ENCODE measurements around the gene USE1. TPM values are rescaled to one million over a fixed set of nuclear protein-coding genes. Genes with fewer than 3 reads are reported as not detected.
A peak's percentile ranks its signal among the peaks of the same experiment; 100 is the strongest.

The USE1 gene
- total and polyA plus RNA-seq, 9 of the 15 experiments (the other 6 are each of a cell fraction or from before 2014, with no cell fraction given), result 17.3 to 52.4 (median 34.0) TPM

DNA sequence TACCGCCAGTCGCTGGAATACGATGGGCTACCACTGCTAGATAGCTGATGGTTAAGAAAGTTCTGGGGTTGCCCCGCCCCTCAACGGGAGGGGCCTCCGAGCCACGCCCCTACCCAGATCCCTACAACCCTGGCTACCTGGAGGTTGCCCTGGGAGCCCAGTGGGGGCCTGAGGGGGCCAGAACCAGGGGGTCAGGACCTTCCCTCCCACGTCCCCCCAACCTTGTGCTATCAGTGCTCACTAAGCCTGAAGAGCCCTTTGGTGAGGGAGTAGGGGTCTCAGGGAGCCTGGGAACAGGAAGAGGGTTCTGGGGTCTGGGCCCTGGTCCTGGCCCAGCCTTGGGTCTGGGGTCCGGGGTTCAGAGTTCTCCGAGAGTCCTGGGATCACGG lies 19.7 kb downstream of the USE1 start (continued):
- TF ChIP-seq, protein P1, sequence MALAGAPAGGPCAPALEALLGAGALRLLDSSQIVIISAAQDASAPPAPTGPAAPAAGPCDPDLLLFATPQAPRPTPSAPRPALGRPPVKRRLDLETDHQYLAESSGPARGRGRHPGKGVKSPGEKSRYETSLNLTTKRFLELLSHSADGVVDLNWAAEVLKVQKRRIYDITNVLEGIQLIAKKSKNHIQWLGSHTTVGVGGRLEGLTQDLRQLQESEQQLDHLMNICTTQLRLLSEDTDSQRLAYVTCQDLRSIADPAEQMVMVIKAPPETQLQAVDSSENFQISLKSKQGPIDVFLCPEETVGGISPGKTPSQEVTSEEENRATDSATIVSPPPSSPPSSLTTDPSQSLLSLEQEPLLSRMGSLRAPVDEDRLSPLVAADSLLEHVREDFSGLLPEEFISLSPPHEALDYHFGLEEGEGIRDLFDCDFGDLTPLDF (CRISPR knock-in tag; IDR thresholded peaks at IDR 0.05), result no peak
- TF ChIP-seq DDX20 (tag; IDR thresholded peaks at IDR 0.05; ENCODE audit: low read depth) (no peak), IRF2 (CRISPR knock-in tag; IDR thresholded peaks at IDR 0.05) (no peak), FOXP1 (CRISPR knock-in tag; IDR thresholded peaks at IDR 0.05) (no peak; the same call in 1 of the 2 replicates), FOXK2 (conservative IDR thresholded peaks at IDR 0.05 in 1 of 2, IDR thresholded peaks at IDR 0.05 in 1 of 2; ENCODE audit: low read depth in 2 of 2) (no peak), MAZ (CRISPR knock-in tag; conservative IDR thresholded peaks at IDR 0.05 in 1 of 2, IDR thresholded peaks at IDR 0.05 in 1 of 2) (peak in 1 of 2 experiments; percentile 66; a peak in 1 of 4 replicates), TBP (optimal IDR thresholded peaks at IDR 0.05; ENCODE audit: low read depth, low read length) (peak; percentile 26), POLR2AphosphoS5 (IDR thresholded peaks at IDR 0.05; ENCODE audit: control insufficient read depth, insufficient read depth, low read depth, low read length) (peak; percentile 38), ZNF695 (CRISPR knock-in tag; IDR thresholded peaks at IDR 0.05) (no peak), ARID1B (IDR thresholded peaks at IDR 0.05) (no peak), SIN3B (IDR thresholded peaks at IDR 0.05; ENCODE audit: low read depth) (no peak), KLF10 (CRISPR knock-in tag; IDR thresholded peaks at IDR 0.05) (no peak), NR3C1 (CRISPR knock-in tag; IDR thresholded peaks at IDR 0.05) (no peak), SREBF1 (IDR thresholded peaks at IDR 0.05; ENCODE audit: borderline replicate concordance, low read depth, low read length) (no peak), KAT2B (IDR thresholded peaks at IDR 0.05; ENCODE audit: low read depth, low read length) (no peak)
- TF ChIP-seq, protein P2, sequence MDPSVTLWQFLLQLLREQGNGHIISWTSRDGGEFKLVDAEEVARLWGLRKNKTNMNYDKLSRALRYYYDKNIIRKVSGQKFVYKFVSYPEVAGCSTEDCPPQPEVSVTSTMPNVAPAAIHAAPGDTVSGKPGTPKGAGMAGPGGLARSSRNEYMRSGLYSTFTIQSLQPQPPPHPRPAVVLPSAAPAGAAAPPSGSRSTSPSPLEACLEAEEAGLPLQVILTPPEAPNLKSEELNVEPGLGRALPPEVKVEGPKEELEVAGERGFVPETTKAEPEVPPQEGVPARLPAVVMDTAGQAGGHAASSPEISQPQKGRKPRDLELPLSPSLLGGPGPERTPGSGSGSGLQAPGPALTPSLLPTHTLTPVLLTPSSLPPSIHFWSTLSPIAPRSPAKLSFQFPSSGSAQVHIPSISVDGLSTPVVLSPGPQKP (CRISPR knock-in tag; IDR thresholded peaks at IDR 0.05), result no peak
- TF ChIP-seq, protein P3, sequence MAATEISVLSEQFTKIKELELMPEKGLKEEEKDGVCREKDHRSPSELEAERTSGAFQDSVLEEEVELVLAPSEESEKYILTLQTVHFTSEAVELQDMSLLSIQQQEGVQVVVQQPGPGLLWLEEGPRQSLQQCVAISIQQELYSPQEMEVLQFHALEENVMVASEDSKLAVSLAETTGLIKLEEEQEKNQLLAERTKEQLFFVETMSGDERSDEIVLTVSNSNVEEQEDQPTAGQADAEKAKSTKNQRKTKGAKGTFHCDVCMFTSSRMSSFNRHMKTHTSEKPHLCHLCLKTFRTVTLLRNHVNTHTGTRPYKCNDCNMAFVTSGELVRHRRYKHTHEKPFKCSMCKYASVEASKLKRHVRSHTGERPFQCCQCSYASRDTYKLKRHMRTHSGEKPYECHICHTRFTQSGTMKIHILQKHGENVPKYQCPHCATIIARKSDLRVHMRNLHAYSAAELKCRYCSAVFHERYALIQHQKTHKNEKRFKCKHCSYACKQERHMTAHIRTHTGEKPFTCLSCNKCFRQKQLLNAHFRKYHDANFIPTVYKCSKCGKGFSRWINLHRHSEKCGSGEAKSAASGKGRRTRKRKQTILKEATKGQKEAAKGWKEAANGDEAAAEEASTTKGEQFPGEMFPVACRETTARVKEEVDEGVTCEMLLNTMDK (IDR thresholded peaks at IDR 0.05; ENCODE audit: borderline replicate concordance, insufficient read depth, low read depth, low read length, poor library complexity, severe bottlenecking), result no peak
- TF ChIP-seq, protein P4, sequence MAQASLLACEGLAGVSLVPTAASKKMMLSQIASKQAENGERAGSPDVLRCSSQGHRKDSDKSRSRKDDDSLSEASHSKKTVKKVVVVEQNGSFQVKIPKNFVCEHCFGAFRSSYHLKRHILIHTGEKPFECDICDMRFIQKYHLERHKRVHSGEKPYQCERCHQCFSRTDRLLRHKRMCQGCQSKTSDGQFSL (CRISPR knock-in tag; IDR thresholded peaks at IDR 0.05), result no peak
- TF ChIP-seq, protein P4 (tag; IDR thresholded peaks at IDR 0.05), result no peak
- TF ChIP-seq, protein P5, sequence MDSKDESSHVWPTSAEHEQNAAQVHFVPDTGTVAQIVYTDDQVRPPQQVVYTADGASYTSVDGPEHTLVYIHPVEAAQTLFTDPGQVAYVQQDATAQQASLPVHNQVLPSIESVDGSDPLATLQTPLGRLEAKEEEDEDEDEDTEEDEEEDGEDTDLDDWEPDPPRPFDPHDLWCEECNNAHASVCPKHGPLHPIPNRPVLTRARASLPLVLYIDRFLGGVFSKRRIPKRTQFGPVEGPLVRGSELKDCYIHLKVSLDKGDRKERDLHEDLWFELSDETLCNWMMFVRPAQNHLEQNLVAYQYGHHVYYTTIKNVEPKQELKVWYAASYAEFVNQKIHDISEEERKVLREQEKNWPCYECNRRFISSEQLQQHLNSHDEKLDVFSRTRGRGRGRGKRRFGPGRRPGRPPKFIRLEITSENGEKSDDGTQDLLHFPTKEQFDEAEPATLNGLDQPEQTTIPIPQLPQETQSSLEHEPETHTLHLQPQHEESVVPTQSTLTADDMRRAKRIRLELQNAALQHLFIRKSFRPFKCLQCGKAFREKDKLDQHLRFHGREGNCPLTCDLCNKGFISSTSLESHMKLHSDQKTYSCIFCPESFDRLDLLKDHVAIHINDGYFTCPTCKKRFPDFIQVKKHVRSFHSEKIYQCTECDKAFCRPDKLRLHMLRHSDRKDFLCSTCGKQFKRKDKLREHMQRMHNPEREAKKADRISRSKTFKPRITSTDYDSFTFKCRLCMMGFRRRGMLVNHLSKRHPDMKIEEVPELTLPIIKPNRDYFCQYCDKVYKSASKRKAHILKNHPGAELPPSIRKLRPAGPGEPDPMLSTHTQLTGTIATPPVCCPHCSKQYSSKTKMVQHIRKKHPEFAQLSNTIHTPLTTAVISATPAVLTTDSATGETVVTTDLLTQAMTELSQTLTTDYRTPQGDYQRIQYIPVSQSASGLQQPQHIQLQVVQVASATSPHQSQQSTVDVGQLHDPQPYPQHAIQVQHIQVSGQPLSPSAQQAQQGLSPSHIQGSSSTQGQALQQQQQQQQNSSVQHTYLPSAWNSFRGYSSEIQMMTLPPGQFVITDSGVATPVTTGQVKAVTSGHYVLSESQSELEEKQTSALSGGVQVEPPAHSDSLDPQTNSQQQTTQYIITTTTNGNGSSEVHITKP (IDR thresholded peaks at IDR 0.05; ENCODE audit: partially characterized antibody), result no peak

All from K562 (cell line).